ENCODE measurements around the gene SERPINA4.

The SERPINA4 gene

GRCh38 chr14:94522115-94522724, 39.0 kb upstream of the SERPINA4 start:
- TF ChIP-seq NFIC (IDR thresholded peaks at IDR 0.05), result no peak
- no peak for TF ChIP-seq USF1 (IDR thresholded peaks at IDR 0.05)
- TF ChIP-seq TAF1 (IDR thresholded peaks at IDR 0.05; ENCODE audit: low read depth), result no peak
- no peak for TF ChIP-seq ZBTB7A (IDR thresholded peaks at IDR 0.05; ENCODE audit: low read depth)
- TF ChIP-seq EP300 (IDR thresholded peaks at IDR 0.05; ENCODE audit: borderline replicate concordance), result no peak
- no peak for TF ChIP-seq FOXM1 (IDR thresholded peaks at IDR 0.05; ENCODE audit: borderline replicate concordance, low read depth)
- TF ChIP-seq CEBPB (IDR thresholded peaks at IDR 0.05), result no peak
- TF ChIP-seq MAX (IDR thresholded peaks at IDR 0.05), result no peak
- no peak for TF ChIP-seq RAD21 (IDR thresholded peaks at IDR 0.05; ENCODE audit: low read depth)
- no peak for TF ChIP-seq TEAD4 (IDR thresholded peaks at IDR 0.05)
- no peak for TF ChIP-seq YY1 (IDR thresholded peaks at IDR 0.05; ENCODE audit: low read depth)
- TF ChIP-seq CREB1 (IDR thresholded peaks at IDR 0.05; ENCODE audit: low read depth), result no peak

- TF ChIP-seq MAX (IDR thresholded peaks at IDR 0.05) (no peak), TCF12 (IDR thresholded peaks at IDR 0.05; ENCODE audit: low read depth) (no peak), CREB1 (IDR thresholded peaks at IDR 0.05; ENCODE audit: low read depth) (no peak), REST (IDR thresholded peaks at IDR 0.05; ENCODE audit: low read depth) (no peak), USF1 (IDR thresholded peaks at IDR 0.05) (no peak), NFIC (IDR thresholded peaks at IDR 0.05) (no peak), FOXM1 (IDR thresholded peaks at IDR 0.05; ENCODE audit: borderline replicate concordance, low read depth) (no peak), YY1 (IDR thresholded peaks at IDR 0.05; ENCODE audit: low read depth) (no peak), EGR1 (IDR thresholded peaks at IDR 0.05) (no peak), CEBPB (IDR thresholded peaks at IDR 0.05) (no peak), EP300 (IDR thresholded peaks at IDR 0.05; ENCODE audit: borderline replicate concordance) (no peak), TAF1 (IDR thresholded peaks at IDR 0.05; ENCODE audit: low read depth) (no peak)
These were observed 38.0 kb upstream of the SERPINA4 start for GRCh38 chr14:94523265-94523664.

GRCh38 chr14:94524093-94524492, 37.1 kb upstream of the SERPINA4 start:
- no peak for TF ChIP-seq FOXM1 (IDR thresholded peaks at IDR 0.05; ENCODE audit: borderline replicate concordance, low read depth)
- no peak for TF ChIP-seq EGR1 (IDR thresholded peaks at IDR 0.05)
- no peak for TF ChIP-seq REST (IDR thresholded peaks at IDR 0.05; ENCODE audit: low read depth)
- no peak for TF ChIP-seq CREB1 (IDR thresholded peaks at IDR 0.05; ENCODE audit: low read depth)
- no peak for TF ChIP-seq TEAD4 (IDR thresholded peaks at IDR 0.05)
- no peak for TF ChIP-seq EP300 (IDR thresholded peaks at IDR 0.05; ENCODE audit: borderline replicate concordance)
- TF ChIP-seq USF1 (IDR thresholded peaks at IDR 0.05), result no peak
- no peak for TF ChIP-seq RAD21 (IDR thresholded peaks at IDR 0.05; ENCODE audit: low read depth)
- TF ChIP-seq TCF12 (IDR thresholded peaks at IDR 0.05; ENCODE audit: low read depth), result no peak
- TF ChIP-seq CEBPB (IDR thresholded peaks at IDR 0.05), result no peak
- no peak for TF ChIP-seq MAX (IDR thresholded peaks at IDR 0.05)

GRCh38 chr14:94531187-94531586, 30.1 kb upstream of the SERPINA4 start:
- TF ChIP-seq USF1 (IDR thresholded peaks at IDR 0.05), result no peak

- no peak for TF ChIP-seq USF1 (IDR thresholded peaks at IDR 0.05)
- TF ChIP-seq MAX (IDR thresholded peaks at IDR 0.05), result no peak
- TF ChIP-seq TAF1 (IDR thresholded peaks at IDR 0.05; ENCODE audit: low read depth), result no peak
- TF ChIP-seq ZBTB7A (IDR thresholded peaks at IDR 0.05; ENCODE audit: low read depth), result no peak
- TF ChIP-seq REST (IDR thresholded peaks at IDR 0.05; ENCODE audit: low read depth), result no peak
- TF ChIP-seq YY1 (IDR thresholded peaks at IDR 0.05; ENCODE audit: low read depth), result no peak
- no peak for TF ChIP-seq NFIC (IDR thresholded peaks at IDR 0.05)
- no peak for TF ChIP-seq CEBPB (IDR thresholded peaks at IDR 0.05)
- no peak for TF ChIP-seq FOXM1 (IDR thresholded peaks at IDR 0.05; ENCODE audit: borderline replicate concordance, low read depth)
- no peak for TF ChIP-seq RAD21 (IDR thresholded peaks at IDR 0.05; ENCODE audit: low read depth)
- no peak for TF ChIP-seq CREB1 (IDR thresholded peaks at IDR 0.05; ENCODE audit: low read depth)
- no peak for TF ChIP-seq TEAD4 (IDR thresholded peaks at IDR 0.05)
- no peak for TF ChIP-seq TCF12 (IDR thresholded peaks at IDR 0.05; ENCODE audit: low read depth)
- TF ChIP-seq EGR1 (IDR thresholded peaks at IDR 0.05), result no peak
- no peak for TF ChIP-seq EP300 (IDR thresholded peaks at IDR 0.05; ENCODE audit: borderline replicate concordance)
These were observed 28.8 kb upstream of the SERPINA4 start for GRCh38 chr14:94532447-94532846.
